Activated CD4-positive, alpha-beta T cell treated with anti-CD3 and anti-CD28 coated beads, Interleukin-2, amount 10 ng/mL, durations not matched to agents 7 days and 5 days (primary cell): ENCODE measurements around the gene MS4A10. TPM values are rescaled to one million over a fixed set of nuclear protein-coding genes. Genes with fewer than 3 reads are reported as not detected.
"Not testable (repeated sequence)": the region's sequence is repeated elsewhere in the genome, so short reads cannot be mapped to it uniquely, and the experiment has no call there.

Source experiments
- CTCF ChIA-PET: fragments of 350-600 bp; sonication (Branson Sonifier 250); formaldehyde crosslinking; loops from one replicate; lab custom pipeline; 2021; ENCODE audit warnings: antibody characterized with exemption; lab: Charles Lee
- POLR2A ChIA-PET: fragments of 350-600 bp; sonication (Branson Sonifier 250); formaldehyde crosslinking; loops from one replicate; lab custom pipeline; 2021; ENCODE audit warnings: antibody characterized with exemption; lab: Charles Lee
- DNase-seq: peaks from one replicate; pipeline ENCODE4 v3.0.0-alpha.2; 2020
- H3K27ac Mint-ChIP-seq: one replicate; pipeline ENCODE4 v1.8.0; 2021; ENCODE audit warnings: mild to moderate bottlenecking, moderate library complexity, mixed read lengths
- H3K27me3 Mint-ChIP-seq: one replicate; pipeline ENCODE4 v1.8.0; 2021; ENCODE audit warnings: mixed read lengths
- H3K36me3 Mint-ChIP-seq: one replicate; pipeline ENCODE4 v1.8.0; 2021; ENCODE audit warnings: low read depth, mixed read lengths
- H3K4me1 Mint-ChIP-seq: one replicate; pipeline ENCODE4 v1.8.0; 2021; ENCODE audit warnings: mixed read lengths
- H3K4me3 Mint-ChIP-seq: one replicate; pipeline ENCODE4 v1.8.0; 2021; ENCODE audit warnings: mild to moderate bottlenecking, moderate library complexity, mixed read lengths
- H3K9me3 Mint-ChIP-seq: one replicate; pipeline ENCODE4 v1.8.0; 2021; ENCODE audit warnings: mixed read lengths
- total RNA-seq, 2 experiments: library from RNA; stranded (reverse); gene quantifications; one replicate each; pipeline ENCODE4 v1.2.3, GENCODE V29; 2021

The MS4A10 gene
- total RNA-seq, 2 experiments from 2014 or later: not detected

DNA sequence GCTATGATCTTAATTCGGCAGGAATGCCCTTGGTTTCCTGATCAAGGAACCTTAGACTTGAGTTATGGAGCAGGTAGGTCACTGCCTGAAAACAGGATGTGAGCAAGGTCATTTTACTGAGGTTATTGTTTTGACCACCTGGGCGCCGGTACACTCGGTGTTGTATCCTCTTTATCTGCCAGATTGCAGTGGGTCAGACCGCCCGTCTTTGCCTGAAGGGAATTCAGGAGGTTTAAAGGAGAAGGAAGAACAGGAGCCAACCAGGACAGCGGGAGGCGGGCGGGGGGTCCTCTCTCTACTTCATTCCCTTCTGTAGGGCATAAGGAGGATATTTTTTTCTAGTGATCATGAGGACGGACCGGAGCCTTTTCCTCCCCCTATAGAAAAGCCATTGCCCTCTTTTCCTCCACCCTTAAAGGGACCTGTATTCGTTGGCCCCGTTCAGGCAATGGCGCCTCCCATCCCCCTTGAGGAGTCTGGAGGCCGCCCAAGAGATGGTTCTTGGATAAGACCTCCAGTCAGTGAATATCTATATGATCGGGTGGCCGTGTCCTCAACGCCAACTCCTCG is 27.8 kb upstream of the MS4A10 start:
- POLR2A ChIA-PET: no interaction called here
- no peak for DNase-seq
- H3K4me3 Mint-ChIP-seq: no peak overlapping the region
- H3K4me1 Mint-ChIP-seq: no peaks in the 10 kb centered on the region
- H3K27ac Mint-ChIP-seq: no peak overlapping the region
- no peaks in the 10 kb centered on the region for H3K36me3 Mint-ChIP-seq
- CTCF ChIA-PET: interaction anchor here (1.4 kb wide), 1 partner anchor 7 kb away, joined by 3 read pairs; no protein-coding TSS in a partner anchor
- H3K27me3 Mint-ChIP-seq: peaks cover 24% of the 10 kb centered on the region
- H3K9me3 Mint-ChIP-seq: no peaks in the 10 kb centered on the region

- H3K27ac Mint-ChIP-seq, POLR2A ChIA-PET, H3K36me3 Mint-ChIP-seq, H3K4me3 Mint-ChIP-seq, CTCF ChIA-PET, H3K9me3 Mint-ChIP-seq, DNase-seq, H3K4me1 Mint-ChIP-seq: not testable (repeated sequence)
- peaks cover 23% of the 10 kb centered on the region for H3K27me3 Mint-ChIP-seq
Measured at GRCh38 chr11:60758671-60759070, 26.5 kb upstream of the MS4A10 start.

GRCh38 chr11:60759438-60760225 is 25.5 kb upstream of the MS4A10 start:
- H3K27me3 Mint-ChIP-seq: peaks cover 23% of the 10 kb centered on the region
- H3K9me3 Mint-ChIP-seq, CTCF ChIA-PET, H3K4me1 Mint-ChIP-seq, DNase-seq, H3K27ac Mint-ChIP-seq, H3K36me3 Mint-ChIP-seq, H3K4me3 Mint-ChIP-seq, POLR2A ChIA-PET: not testable (repeated sequence)

DNA sequence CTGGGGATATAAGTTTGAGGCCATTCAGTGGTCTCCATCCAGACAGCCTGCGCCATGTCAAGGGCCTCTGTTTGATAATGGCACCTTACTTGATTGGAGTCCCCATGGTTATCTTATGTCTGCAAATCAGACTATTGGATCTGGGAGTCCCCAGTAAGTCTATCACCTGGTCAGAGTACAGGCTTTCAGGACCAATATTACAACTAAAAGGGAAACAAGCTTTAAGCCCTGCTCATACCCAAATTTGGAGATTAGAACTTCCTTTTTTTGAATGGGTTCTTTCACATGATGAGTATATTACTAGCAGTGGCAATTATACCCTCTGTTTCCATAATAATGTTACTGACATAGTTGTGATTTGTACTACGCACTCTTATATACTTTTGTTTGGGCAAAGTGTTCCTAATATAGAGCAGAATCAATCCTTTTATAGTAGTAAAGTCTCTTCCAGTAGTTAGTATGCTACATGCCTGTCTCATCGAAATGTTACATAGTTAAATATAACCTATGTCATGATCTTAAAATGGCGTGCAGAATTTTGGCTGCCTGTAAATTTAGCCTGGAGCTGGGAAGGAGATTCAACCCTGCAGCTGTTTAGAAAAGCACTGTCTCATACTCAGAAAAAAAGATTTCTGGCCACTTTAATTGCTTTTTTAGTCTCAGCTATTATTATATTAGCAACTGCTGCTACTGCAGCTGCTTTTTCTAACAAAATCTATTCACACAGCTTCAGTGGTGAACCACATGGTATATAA is 23.5 kb upstream of the MS4A10 start:
- no peaks in the 10 kb centered on the region for H3K36me3 Mint-ChIP-seq
- no peaks in the 10 kb centered on the region for H3K4me1 Mint-ChIP-seq
- H3K27me3 Mint-ChIP-seq: peaks cover 23% of the 10 kb centered on the region
- no peak for DNase-seq
- ChIA-PET CTCF (interaction anchor here (1.2 kb wide), 1 partner anchor 302 kb away, joined by 3 read pairs; no protein-coding TSS in a partner anchor), POLR2A (no interaction called here)
- no peak overlapping the region for H3K4me3 Mint-ChIP-seq
- H3K27ac Mint-ChIP-seq: no peak overlapping the region
- H3K9me3 Mint-ChIP-seq: no peaks in the 10 kb centered on the region

DNA sequence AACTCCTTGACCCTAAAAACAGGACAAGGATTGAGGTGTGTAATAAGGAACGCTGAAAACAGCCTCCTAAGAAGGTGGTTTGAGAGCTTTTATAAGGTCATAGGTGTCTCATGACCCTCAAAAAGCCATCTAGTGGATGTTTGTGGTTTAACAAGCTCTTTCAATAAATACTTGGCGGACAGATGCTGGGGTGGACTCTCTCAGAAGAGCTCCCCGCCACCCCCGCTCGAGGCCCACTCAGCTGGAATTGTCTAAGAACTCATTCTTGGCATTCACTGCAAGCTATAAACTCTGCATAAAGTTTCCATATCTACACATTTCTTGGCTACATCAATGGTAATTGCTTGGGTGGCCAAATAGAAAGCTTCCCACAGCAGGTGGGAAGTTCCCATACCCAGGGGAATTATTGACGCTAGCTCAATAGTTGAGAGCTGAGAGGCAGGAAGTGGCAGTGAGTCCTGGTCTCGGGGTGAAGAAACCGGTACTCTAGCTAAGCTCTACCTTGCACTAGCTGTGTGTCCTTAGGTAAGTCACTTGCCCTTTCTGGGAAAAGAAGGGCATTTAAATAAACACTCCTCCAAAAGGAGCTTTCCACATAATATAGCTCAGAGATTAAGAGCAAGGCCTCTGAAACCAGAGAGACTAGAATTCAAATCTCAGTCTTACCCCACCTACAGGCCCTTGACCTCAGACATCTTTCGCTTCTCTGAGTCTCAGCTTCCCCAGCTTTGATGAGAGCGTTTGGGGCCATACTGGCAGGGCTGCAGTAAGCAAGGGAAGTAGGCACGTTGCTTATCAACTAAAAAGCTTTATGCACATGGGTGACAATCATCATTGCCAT is 22.1 kb upstream of the MS4A10 start:
- DNase-seq: no peak
- peaks cover 23% of the 10 kb centered on the region for H3K27me3 Mint-ChIP-seq
- H3K4me1 Mint-ChIP-seq: no peaks in the 10 kb centered on the region
- H3K4me3 Mint-ChIP-seq: no peak overlapping the region
- ChIA-PET POLR2A (no interaction called here), CTCF (interaction anchor here (0.6 to 1.4 kb wide), 5 partner anchors 10 to 413 kb away, joined by 3 to 4 read pairs (median 3); no protein-coding TSS in a partner anchor)
- H3K36me3 Mint-ChIP-seq: no peaks in the 10 kb centered on the region
- no peaks in the 10 kb centered on the region for H3K9me3 Mint-ChIP-seq
- H3K27ac Mint-ChIP-seq: no peak overlapping the region

DNA sequence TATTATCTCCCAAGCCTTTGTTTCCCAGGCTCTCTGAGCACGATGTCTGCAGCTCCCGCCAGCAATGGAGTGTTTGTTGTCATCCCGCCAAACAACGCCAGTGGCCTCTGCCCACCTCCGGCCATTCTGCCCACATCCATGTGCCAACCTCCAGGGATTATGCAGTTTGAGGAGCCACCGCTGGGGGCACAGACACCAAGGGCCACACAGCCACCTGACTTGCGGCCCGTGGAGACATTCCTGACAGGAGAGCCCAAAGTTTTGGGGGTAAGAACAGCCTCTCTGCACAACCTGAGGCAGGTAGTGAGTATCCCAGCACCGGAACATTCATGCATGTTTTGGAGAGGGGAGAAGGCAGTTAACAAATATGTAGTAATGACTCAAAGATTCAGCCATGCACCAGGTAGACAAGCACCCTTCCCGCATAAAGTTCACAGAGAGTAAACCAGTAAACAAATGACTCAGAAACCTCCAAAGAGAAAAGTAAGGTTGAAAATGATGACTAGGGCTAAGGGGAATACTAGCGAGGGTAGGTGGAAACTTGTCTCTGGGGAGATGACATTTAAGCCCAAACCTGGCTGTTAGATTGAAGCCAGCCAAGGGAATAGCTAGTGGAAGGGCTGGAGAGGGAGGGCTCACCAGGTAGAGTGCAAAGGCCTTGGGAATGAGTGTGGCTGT is 21.3 kb upstream of the MS4A10 start:
- no peak overlapping the region for H3K4me3 Mint-ChIP-seq
- H3K4me1 Mint-ChIP-seq: no peaks in the 10 kb centered on the region
- POLR2A ChIA-PET: no interaction called here
- no peaks in the 10 kb centered on the region for H3K9me3 Mint-ChIP-seq
- CTCF ChIA-PET: interaction anchor here (1.0 to 1.3 kb wide), 4 partner anchors 7 to 49 kb away, joined by 3 read pairs; partner anchors contain the start of gene MS4A15
- H3K27me3 Mint-ChIP-seq: peaks cover 17% of the 10 kb centered on the region
- H3K27ac Mint-ChIP-seq: no peak overlapping the region
- no peaks in the 10 kb centered on the region for H3K36me3 Mint-ChIP-seq
- DNase-seq: no peak

- Mint-ChIP-seq H3K36me3 (no peaks in the 10 kb centered on the region), H3K27me3 (peaks cover 7% of the 10 kb centered on the region)
Measured at GRCh38 chr11:60764879-60765278, 20.3 kb upstream of the MS4A10 start.

DNA sequence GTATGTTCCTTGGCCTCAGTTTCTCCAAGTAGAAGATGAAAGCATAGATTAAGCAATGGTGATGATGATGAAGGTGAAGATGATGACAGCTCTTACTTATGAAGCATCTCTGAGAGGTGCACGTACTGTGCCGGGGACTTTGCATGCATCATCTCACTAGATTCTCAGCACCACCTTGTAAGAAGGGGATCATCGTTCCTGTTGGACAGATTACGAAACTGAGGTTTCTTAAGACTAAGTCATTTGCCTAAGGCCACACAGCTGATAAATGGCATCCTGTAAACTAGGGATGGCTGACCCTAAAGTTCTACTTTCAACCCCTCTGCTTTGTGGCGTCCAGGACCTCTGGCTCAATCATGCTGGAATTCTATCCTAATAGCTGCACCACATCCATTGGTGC is 19.8 kb upstream of the MS4A10 start:
- Mint-ChIP-seq H3K27me3 (peaks cover 2% of the 10 kb centered on the region), H3K27ac (no peak overlapping the region), H3K4me3 (no peak overlapping the region), H3K9me3 (no peaks in the 10 kb centered on the region), H3K36me3 (no peaks in the 10 kb centered on the region), H3K4me1 (no peaks in the 10 kb centered on the region)
- CTCF ChIA-PET: interaction anchor here (0.7 to 1.0 kb wide), 2 partner anchors 59 to 113 kb away, joined by 3 read pairs; no protein-coding TSS in a partner anchor
- POLR2A ChIA-PET: interaction anchor here (0.7 kb wide), 1 partner anchor 141 kb away, joined by 13 read pairs; the partner anchor contains the start of gene PRPF19
- no peak for DNase-seq

More at GRCh38 chr11:60764879-60765278, 20.3 kb upstream of the MS4A10 start:
- no peaks in the 10 kb centered on the region for H3K9me3 Mint-ChIP-seq
- no peak overlapping the region for H3K27ac Mint-ChIP-seq
- CTCF ChIA-PET: interaction anchor here (1.0 to 1.3 kb wide), 4 partner anchors 8 to 60 kb away, joined by 3 read pairs; partner anchors contain the start of gene MS4A15
- POLR2A ChIA-PET: interaction anchor here (0.6 to 0.7 kb wide), 2 partner anchors 10 to 141 kb away, joined by 3 to 13 read pairs; partner anchors contain the start of gene PRPF19
- no peak for DNase-seq
- H3K4me3 Mint-ChIP-seq: no peak overlapping the region
- no peaks in the 10 kb centered on the region for H3K4me1 Mint-ChIP-seq

GRCh38 chr11:60766547-60766946 is 18.6 kb upstream of the MS4A10 start:
- H3K4me1 Mint-ChIP-seq: no peaks in the 10 kb centered on the region
- no peak overlapping the region for H3K4me3 Mint-ChIP-seq
- no peaks in the 10 kb centered on the region for H3K27me3 Mint-ChIP-seq
- H3K27ac Mint-ChIP-seq: no peak overlapping the region
- ChIA-PET CTCF (interaction anchor here (2.1 kb wide), 1 partner anchor 10 kb away, joined by 7 read pairs; no protein-coding TSS in a partner anchor), POLR2A (no interaction called here)
- no peak for DNase-seq
- no peaks in the 10 kb centered on the region for H3K9me3 Mint-ChIP-seq
- H3K36me3 Mint-ChIP-seq: no peaks in the 10 kb centered on the region

DNA sequence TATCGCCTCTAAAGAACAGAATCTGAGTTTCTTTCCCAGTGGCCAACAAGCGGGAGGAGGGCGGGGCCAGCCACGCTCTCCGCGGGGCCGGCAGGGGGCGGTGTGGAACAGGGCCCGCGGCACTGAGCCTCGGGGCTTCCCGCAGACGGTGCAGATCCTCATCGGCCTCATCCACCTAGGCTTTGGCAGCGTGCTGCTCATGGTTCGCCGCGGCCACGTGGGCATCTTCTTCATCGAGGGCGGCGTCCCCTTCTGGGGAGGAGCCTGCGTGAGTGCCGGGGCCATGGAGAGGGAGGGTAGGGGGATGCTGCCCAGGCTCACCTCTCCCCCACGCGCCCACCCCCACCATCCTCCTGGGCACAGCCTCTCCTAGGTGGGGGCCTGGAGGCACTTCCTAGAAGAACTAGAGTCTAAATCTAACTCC is 17.7 kb upstream of the MS4A10 start:
- Mint-ChIP-seq H3K27me3 (no peaks in the 10 kb centered on the region), H3K36me3 (no peaks in the 10 kb centered on the region), H3K9me3 (no peaks in the 10 kb centered on the region), H3K27ac (no peak overlapping the region), H3K4me1 (no peaks in the 10 kb centered on the region), H3K4me3 (no peak overlapping the region)
- no peak for DNase-seq
- ChIA-PET POLR2A (no interaction called here), CTCF (interaction anchor here (2.1 kb wide), 1 partner anchor 9 kb away, joined by 7 read pairs; no protein-coding TSS in a partner anchor)

DNA sequence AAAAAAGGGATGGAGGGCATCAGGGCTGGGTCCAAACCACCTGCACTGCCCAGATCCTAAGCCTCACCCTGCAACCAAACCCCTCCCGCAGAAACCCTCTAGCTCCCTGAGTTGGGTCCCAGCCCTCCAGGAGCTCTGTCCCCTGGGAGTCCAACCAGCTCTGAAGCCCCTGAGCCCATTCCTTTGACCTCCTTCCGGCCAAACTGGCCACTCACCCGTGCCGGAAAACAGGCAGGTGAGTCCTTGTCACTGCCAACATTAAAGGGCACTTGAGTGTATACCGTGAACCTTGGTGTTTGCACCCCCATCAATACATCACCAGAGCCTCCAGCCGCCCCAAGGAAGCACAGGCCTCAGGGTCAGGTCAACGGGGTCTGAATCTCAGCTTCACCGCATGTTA is 16.9 kb upstream of the MS4A10 start:
- CTCF ChIA-PET: interaction anchor here (1.1 to 2.1 kb wide), 2 partner anchors 8 to 12 kb away, joined by 3 to 7 read pairs; no protein-coding TSS in a partner anchor
- H3K36me3 Mint-ChIP-seq: no peaks in the 10 kb centered on the region
- POLR2A ChIA-PET: no interaction called here
- no peak overlapping the region for H3K4me3 Mint-ChIP-seq
- no peak overlapping the region for H3K27ac Mint-ChIP-seq
- H3K27me3 Mint-ChIP-seq: no peaks in the 10 kb centered on the region
- DNase-seq: no peak
- no peaks in the 10 kb centered on the region for H3K4me1 Mint-ChIP-seq
- H3K9me3 Mint-ChIP-seq: no peaks in the 10 kb centered on the region
